ENCODE measurements around the gene KCNMA1. TPM values are rescaled to one million over a fixed set of nuclear protein-coding genes. Genes with fewer than 3 reads are reported as not detected.

KCNMA1 gene
- polyA plus RNA-seq, 1 donor from 2014 or later, result 60.8 TPM

DNA sequence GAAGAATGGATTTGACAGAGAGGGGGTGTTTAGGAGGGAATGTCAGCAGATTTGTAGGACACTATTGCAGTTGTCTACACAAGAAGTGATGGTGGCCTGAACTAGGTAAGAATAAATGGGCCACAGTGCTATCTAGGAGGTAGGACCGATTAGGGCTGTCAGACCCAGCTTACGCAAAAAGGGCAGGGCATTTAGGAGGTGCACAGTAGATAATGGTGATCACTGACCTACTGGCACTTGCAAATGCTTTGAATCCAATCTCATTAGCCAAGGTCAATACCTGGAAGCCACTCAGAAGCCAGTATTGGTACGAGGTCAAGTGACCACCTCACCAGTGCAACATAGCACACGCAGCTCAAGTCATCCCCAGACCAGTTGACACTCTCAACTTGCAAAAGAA lies 330.9 kb downstream of the KCNMA1 start:
- no peaks in the 10 kb centered on the region for H3K36me3 ChIP-seq (ENCODE audit: insufficient read depth, low read length)
- no peak overlapping the region for H3K4me2 ChIP-seq (ENCODE audit: low read length)
- no peaks in the 10 kb centered on the region for H4K20me1 ChIP-seq (ENCODE audit: insufficient read depth)
- no peaks in the 10 kb centered on the region for H3K27me3 ChIP-seq (ENCODE audit: insufficient read depth, low read depth, low read length)
- no peak overlapping the region for H2AFZ ChIP-seq (ENCODE audit: low read depth, low read length)
- H3K4me3 ChIP-seq (ENCODE audit: low read length), result no peak overlapping the region
- no peaks in the 10 kb centered on the region for H3K79me2 ChIP-seq (replicated peaks; ENCODE audit: insufficient read depth, low read length)
- peaks cover 3% of the 10 kb centered on the region for H3F3A ChIP-seq (ENCODE audit: insufficient read depth, low read length, poor library complexity, severe bottlenecking)
- TF ChIP-seq RAD21 (conservative IDR thresholded peaks at IDR 0.05) (no peak), TAF1 (IDR thresholded peaks at IDR 0.05; ENCODE audit: low read depth) (no peak), POLR2AphosphoS5 (IDR thresholded peaks at IDR 0.05) (no peak), SMC3 (conservative IDR thresholded peaks at IDR 0.05; ENCODE audit: poor library complexity) (no peak), MXI1 (conservative IDR thresholded peaks at IDR 0.05; ENCODE audit: poor library complexity, severe bottlenecking) (no peak), EZH2 (IDR thresholded peaks at IDR 0.05; ENCODE audit: borderline replicate concordance, insufficient read depth, low read length, poor library complexity, severe bottlenecking) (no peak), EP300 (conservative IDR thresholded peaks at IDR 0.05; ENCODE audit: poor library complexity, severe bottlenecking) (no peak)
- TF ChIP-seq, protein P1, sequence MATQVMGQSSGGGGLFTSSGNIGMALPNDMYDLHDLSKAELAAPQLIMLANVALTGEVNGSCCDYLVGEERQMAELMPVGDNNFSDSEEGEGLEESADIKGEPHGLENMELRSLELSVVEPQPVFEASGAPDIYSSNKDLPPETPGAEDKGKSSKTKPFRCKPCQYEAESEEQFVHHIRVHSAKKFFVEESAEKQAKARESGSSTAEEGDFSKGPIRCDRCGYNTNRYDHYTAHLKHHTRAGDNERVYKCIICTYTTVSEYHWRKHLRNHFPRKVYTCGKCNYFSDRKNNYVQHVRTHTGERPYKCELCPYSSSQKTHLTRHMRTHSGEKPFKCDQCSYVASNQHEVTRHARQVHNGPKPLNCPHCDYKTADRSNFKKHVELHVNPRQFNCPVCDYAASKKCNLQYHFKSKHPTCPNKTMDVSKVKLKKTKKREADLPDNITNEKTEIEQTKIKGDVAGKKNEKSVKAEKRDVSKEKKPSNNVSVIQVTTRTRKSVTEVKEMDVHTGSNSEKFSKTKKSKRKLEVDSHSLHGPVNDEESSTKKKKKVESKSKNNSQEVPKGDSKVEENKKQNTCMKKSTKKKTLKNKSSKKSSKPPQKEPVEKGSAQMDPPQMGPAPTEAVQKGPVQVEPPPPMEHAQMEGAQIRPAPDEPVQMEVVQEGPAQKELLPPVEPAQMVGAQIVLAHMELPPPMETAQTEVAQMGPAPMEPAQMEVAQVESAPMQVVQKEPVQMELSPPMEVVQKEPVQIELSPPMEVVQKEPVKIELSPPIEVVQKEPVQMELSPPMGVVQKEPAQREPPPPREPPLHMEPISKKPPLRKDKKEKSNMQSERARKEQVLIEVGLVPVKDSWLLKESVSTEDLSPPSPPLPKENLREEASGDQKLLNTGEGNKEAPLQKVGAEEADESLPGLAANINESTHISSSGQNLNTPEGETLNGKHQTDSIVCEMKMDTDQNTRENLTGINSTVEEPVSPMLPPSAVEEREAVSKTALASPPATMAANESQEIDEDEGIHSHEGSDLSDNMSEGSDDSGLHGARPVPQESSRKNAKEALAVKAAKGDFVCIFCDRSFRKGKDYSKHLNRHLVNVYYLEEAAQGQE (IDR thresholded peaks at IDR 0.05; ENCODE audit: borderline replicate concordance), result no peak
- TF ChIP-seq, protein P2, sequence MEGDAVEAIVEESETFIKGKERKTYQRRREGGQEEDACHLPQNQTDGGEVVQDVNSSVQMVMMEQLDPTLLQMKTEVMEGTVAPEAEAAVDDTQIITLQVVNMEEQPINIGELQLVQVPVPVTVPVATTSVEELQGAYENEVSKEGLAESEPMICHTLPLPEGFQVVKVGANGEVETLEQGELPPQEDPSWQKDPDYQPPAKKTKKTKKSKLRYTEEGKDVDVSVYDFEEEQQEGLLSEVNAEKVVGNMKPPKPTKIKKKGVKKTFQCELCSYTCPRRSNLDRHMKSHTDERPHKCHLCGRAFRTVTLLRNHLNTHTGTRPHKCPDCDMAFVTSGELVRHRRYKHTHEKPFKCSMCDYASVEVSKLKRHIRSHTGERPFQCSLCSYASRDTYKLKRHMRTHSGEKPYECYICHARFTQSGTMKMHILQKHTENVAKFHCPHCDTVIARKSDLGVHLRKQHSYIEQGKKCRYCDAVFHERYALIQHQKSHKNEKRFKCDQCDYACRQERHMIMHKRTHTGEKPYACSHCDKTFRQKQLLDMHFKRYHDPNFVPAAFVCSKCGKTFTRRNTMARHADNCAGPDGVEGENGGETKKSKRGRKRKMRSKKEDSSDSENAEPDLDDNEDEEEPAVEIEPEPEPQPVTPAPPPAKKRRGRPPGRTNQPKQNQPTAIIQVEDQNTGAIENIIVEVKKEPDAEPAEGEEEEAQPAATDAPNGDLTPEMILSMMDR (IDR thresholded peaks at IDR 0.05; ENCODE audit: poor library complexity, severe bottlenecking), result no peak
- H3K9me3 ChIP-seq (ENCODE audit: low read length), result no peaks in the 10 kb centered on the region
- H3K9me2 ChIP-seq (ENCODE audit: insufficient read depth, low read length), result no peaks in the 10 kb centered on the region
- no peak overlapping the region for H3K27ac ChIP-seq (ENCODE audit: low read length)
- no peak overlapping the region for H3K9ac ChIP-seq (ENCODE audit: low read length)

DNA sequence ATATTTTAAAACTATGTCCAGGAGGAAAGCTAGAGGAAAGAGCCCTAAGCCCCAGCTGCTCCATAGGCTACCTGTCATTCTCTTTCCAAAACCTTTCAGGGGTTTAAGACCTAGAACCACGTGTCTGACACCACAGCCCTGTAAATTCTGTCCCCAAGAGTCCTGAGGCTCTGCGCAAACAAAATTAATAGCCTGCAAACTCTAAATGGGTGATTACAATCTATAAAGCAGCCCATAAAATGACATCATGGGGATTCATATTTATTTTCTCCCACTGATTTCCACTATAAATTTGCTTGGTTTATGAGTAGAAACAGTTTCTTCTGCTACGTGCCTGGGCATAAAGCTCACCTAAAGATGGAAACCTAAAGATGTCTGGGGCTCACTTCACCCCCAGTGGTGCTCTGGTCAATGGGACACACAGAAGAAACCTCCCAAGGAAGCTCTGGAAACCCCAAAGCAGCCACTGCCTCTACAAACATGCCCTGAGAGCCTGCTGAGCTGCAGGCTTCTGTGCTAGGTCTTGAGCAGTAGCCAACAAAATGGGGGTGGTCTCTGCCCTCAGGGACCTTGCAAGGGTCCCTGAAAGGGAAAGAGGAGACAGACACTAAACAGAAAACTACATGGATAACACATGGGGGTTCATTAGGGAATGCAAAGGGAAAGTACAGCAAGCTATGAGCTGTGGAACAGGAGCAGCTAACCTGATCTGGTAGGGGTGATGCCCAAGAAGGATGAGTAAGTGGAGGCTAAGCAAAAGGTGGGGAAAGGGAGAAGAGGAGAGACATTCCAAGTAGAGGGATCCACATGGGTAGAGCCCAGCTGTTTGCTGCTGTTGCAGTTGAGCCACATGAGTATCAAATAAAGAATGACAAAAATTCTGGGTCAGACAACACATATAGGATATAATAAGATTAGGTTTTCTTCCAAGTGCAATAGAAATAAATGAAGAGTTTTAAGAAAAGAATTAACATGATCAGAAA lies 331.7 kb downstream of the KCNMA1 start:
- no peak overlapping the region for H3K4me3 ChIP-seq (ENCODE audit: low read length)
- no peak overlapping the region for H3K4me2 ChIP-seq (ENCODE audit: low read length)
- H3K36me3 ChIP-seq (ENCODE audit: insufficient read depth, low read length), result no peaks in the 10 kb centered on the region
- H4K20me1 ChIP-seq (ENCODE audit: insufficient read depth), result no peaks in the 10 kb centered on the region
- H3K9me2 ChIP-seq (ENCODE audit: insufficient read depth, low read length), result no peaks in the 10 kb centered on the region
- no peaks in the 10 kb centered on the region for H3K27me3 ChIP-seq (ENCODE audit: insufficient read depth, low read depth, low read length)
- no peak overlapping the region for H3K9ac ChIP-seq (ENCODE audit: low read length)
- H2AFZ ChIP-seq (ENCODE audit: low read depth, low read length), result no peak overlapping the region
- H3K27ac ChIP-seq (ENCODE audit: low read length), result no peak overlapping the region
- H3F3A ChIP-seq (ENCODE audit: insufficient read depth, low read length, poor library complexity, severe bottlenecking), result peaks cover 3% of the 10 kb centered on the region
- no peak for TF ChIP-seq TAF1 (IDR thresholded peaks at IDR 0.05; ENCODE audit: low read depth)
- no peak for TF ChIP-seq MXI1 (conservative IDR thresholded peaks at IDR 0.05; ENCODE audit: poor library complexity, severe bottlenecking)
- TF ChIP-seq POLR2AphosphoS5 (IDR thresholded peaks at IDR 0.05), result no peak
- TF ChIP-seq EZH2 (IDR thresholded peaks at IDR 0.05; ENCODE audit: borderline replicate concordance, insufficient read depth, low read length, poor library complexity, severe bottlenecking), result no peak
- no peak for TF ChIP-seq EP300 (conservative IDR thresholded peaks at IDR 0.05; ENCODE audit: poor library complexity, severe bottlenecking)
- TF ChIP-seq, protein P2 (IDR thresholded peaks at IDR 0.05; ENCODE audit: poor library complexity, severe bottlenecking), result no peak
- TF ChIP-seq, protein P1 (IDR thresholded peaks at IDR 0.05; ENCODE audit: borderline replicate concordance), result no peak
- TF ChIP-seq SMC3 (conservative IDR thresholded peaks at IDR 0.05; ENCODE audit: poor library complexity), result no peak
- TF ChIP-seq RAD21 (conservative IDR thresholded peaks at IDR 0.05), result no peak
- no peaks in the 10 kb centered on the region for H3K79me2 ChIP-seq (replicated peaks; ENCODE audit: insufficient read depth, low read length)
- no peaks in the 10 kb centered on the region for H3K9me3 ChIP-seq (ENCODE audit: low read length)

Data from neural cell (in vitro differentiated cells).